ENCODE measurements around the gene MPRIP. TPM values are rescaled to one million over a fixed set of nuclear protein-coding genes. Genes with fewer than 3 reads are reported as not detected.

Gene MPRIP
- total RNA-seq, 1 donor from 2014 or later, result 863 TPM

DNA sequence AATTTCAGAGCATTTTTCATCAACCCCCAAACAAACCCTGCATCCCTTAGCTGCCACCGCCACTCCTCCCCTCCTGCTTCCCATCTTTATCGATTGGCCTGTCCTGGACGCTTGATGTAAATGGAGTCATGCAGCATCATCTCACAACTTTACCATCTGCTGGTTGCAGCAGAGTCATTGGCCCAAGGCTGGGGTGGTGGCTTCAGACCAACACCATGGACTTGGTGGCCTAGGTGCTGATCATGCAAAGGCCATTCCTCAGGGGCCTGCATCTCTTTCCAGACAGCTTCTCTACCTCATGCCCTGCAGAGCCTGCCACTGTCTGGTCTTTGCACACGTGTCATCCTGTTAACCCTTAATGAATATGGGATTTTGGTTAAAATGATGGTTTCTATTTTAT lies 73.4 kb downstream of the MPRIP start:
- TF ChIP-seq, protein P1, sequence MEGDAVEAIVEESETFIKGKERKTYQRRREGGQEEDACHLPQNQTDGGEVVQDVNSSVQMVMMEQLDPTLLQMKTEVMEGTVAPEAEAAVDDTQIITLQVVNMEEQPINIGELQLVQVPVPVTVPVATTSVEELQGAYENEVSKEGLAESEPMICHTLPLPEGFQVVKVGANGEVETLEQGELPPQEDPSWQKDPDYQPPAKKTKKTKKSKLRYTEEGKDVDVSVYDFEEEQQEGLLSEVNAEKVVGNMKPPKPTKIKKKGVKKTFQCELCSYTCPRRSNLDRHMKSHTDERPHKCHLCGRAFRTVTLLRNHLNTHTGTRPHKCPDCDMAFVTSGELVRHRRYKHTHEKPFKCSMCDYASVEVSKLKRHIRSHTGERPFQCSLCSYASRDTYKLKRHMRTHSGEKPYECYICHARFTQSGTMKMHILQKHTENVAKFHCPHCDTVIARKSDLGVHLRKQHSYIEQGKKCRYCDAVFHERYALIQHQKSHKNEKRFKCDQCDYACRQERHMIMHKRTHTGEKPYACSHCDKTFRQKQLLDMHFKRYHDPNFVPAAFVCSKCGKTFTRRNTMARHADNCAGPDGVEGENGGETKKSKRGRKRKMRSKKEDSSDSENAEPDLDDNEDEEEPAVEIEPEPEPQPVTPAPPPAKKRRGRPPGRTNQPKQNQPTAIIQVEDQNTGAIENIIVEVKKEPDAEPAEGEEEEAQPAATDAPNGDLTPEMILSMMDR (IDR thresholded peaks at IDR 0.05; ENCODE audit: partially characterized antibody, unreplicated experiment), result no peak
- Mint-ChIP-seq H3K27ac (ENCODE audit: unreplicated experiment) (peak overlapping the region; percentile 76), H3K36me3 (ENCODE audit: unreplicated experiment) (no peaks in the 10 kb centered on the region), H3K27me3 (ENCODE audit: unreplicated experiment) (peaks cover 19% of the 10 kb centered on the region), H3K4me3 (ENCODE audit: unreplicated experiment) (no peak overlapping the region), H3K9me3 (ENCODE audit: unreplicated experiment) (peaks cover 16% of the 10 kb centered on the region), H3K4me1 (ENCODE audit: low read depth, unreplicated experiment) (peaks cover 55% of the 10 kb centered on the region)
- DNase-seq, result no peak

DNA sequence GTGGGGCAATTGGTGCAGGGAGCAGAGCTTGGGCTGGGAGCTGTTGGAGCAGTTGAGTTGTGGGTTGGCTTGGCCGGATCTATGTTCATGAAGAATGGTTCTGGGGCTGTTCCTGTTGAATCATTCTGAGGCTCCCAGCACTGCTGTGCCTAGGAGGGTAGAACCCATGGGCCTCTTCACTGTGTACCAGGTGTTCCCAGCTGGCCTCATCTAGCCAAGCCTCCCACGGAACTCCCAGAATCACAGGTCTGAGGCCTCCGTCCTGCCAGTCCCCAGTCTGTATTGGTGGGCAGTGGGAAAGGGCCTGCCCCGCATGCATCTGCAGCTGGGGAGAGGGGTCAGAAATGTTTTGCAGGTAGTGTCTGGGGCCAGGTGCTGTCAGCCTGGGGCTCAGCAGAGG lies 74.1 kb downstream of the MPRIP start:
- H3K27ac Mint-ChIP-seq (ENCODE audit: unreplicated experiment), result no peak overlapping the region
- DNase-seq, result no peak
- TF ChIP-seq, protein P1 (IDR thresholded peaks at IDR 0.05; ENCODE audit: partially characterized antibody, unreplicated experiment), result no peak
- H3K4me3 Mint-ChIP-seq (ENCODE audit: unreplicated experiment), result peak overlapping the region; percentile 20
- no peaks in the 10 kb centered on the region for H3K36me3 Mint-ChIP-seq (ENCODE audit: unreplicated experiment)
- H3K27me3 Mint-ChIP-seq (ENCODE audit: unreplicated experiment), result peaks cover 17% of the 10 kb centered on the region
- H3K9me3 Mint-ChIP-seq (ENCODE audit: unreplicated experiment), result peaks cover 16% of the 10 kb centered on the region
- H3K4me1 Mint-ChIP-seq (ENCODE audit: low read depth, unreplicated experiment), result peaks cover 54% of the 10 kb centered on the region

DNA sequence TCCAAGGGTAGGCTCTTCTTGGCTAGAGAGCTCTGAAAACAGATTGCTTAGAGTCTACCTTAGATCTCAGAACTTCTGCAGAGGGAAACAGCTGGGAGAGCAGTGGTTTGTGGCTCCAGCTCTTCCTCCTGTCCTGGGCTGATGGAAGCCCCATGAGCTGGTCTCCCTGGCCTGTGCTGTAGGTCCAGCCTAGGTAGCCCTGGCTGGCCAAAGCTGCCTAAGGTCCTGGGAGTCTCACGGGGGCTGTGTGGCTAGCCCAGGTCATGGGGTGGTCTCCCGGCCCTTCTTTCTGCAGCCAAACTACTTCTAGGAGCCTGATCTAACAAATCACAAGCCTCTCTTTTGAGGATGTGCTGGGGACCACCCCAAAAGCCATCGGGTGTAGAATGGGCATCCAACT lies 75.7 kb downstream of the MPRIP start:
- no peak for DNase-seq
- Mint-ChIP-seq H3K27me3 (ENCODE audit: unreplicated experiment) (peaks cover 16% of the 10 kb centered on the region), H3K4me1 (ENCODE audit: low read depth, unreplicated experiment) (peaks cover 54% of the 10 kb centered on the region), H3K9me3 (ENCODE audit: unreplicated experiment) (peaks cover 16% of the 10 kb centered on the region), H3K27ac (ENCODE audit: unreplicated experiment) (no peak overlapping the region), H3K4me3 (ENCODE audit: unreplicated experiment) (no peak overlapping the region), H3K36me3 (ENCODE audit: unreplicated experiment) (no peaks in the 10 kb centered on the region)
- TF ChIP-seq, protein P1 (IDR thresholded peaks at IDR 0.05; ENCODE audit: partially characterized antibody, unreplicated experiment), result no peak

DNA sequence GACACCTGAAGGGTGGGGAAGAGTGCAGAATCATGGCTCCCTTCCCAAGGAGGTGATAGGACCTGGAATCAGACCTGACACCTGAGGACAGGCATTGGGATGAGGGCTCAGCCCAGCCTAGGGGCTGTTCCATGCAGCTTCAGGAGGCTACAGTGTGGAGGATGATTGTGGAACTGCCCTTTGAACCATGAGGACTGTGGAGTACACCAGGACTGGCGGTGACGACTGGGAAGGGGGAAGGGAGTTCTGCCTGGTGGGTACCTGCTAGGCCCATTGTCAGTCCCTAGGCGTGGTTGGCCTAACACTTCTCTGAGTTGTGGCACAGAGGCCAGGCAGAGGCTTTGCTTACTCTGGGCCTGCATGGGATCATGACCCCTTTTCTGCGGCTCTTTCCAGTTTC lies 76.1 kb downstream of the MPRIP start:
- H3K4me1 Mint-ChIP-seq (ENCODE audit: low read depth, unreplicated experiment), result peaks cover 57% of the 10 kb centered on the region
- H3K36me3 Mint-ChIP-seq (ENCODE audit: unreplicated experiment), result no peaks in the 10 kb centered on the region
- H3K27ac Mint-ChIP-seq (ENCODE audit: unreplicated experiment), result no peak overlapping the region
- H3K27me3 Mint-ChIP-seq (ENCODE audit: unreplicated experiment), result peaks cover 16% of the 10 kb centered on the region
- H3K4me3 Mint-ChIP-seq (ENCODE audit: unreplicated experiment), result no peak overlapping the region
- no peak for DNase-seq
- TF ChIP-seq, protein P1 (IDR thresholded peaks at IDR 0.05; ENCODE audit: partially characterized antibody, unreplicated experiment), result no peak
- peaks cover 16% of the 10 kb centered on the region for H3K9me3 Mint-ChIP-seq (ENCODE audit: unreplicated experiment)

DNA sequence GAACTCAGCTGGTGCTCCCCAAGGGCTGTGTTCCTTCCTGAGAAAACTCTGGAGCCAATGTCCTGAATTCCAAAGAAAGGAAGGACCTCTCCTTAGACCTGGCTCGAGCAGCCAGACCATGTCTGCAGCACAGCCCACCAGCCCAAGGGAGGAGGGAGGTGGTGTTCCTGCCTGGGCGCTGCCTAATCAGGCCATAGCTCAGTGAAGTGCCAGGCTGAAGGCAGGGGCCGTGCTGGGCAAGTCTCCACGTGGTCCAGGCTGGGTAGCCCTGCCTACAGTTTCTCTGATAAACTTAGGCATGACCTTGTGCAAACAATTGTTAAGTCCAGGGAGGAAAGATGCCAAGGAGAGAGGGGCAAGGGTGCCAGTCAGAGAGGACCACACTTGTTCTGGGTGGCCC lies 76.8 kb downstream of the MPRIP start:
- TF ChIP-seq, protein P1 (IDR thresholded peaks at IDR 0.05; ENCODE audit: partially characterized antibody, unreplicated experiment), result no peak
- Mint-ChIP-seq H3K9me3 (ENCODE audit: unreplicated experiment) (peaks cover 17% of the 10 kb centered on the region), H3K36me3 (ENCODE audit: unreplicated experiment) (no peaks in the 10 kb centered on the region), H3K4me3 (ENCODE audit: unreplicated experiment) (no peak overlapping the region), H3K4me1 (ENCODE audit: low read depth, unreplicated experiment) (peaks cover 62% of the 10 kb centered on the region), H3K27ac (ENCODE audit: unreplicated experiment) (no peak overlapping the region), H3K27me3 (ENCODE audit: unreplicated experiment) (peaks cover 16% of the 10 kb centered on the region)
- DNase-seq, result no peak
